ENCODE measurements around the gene CDH3. TPM values are rescaled to one million over a fixed set of nuclear protein-coding genes. Genes with fewer than 3 reads are reported as not detected.

Gene CDH3
- total and polyA plus RNA-seq, 2 of the 13 experiments (the other 11 are each of a cell fraction or from before 2014, with no cell fraction given), result 0.11 TPM; not detected in 1

DNA sequence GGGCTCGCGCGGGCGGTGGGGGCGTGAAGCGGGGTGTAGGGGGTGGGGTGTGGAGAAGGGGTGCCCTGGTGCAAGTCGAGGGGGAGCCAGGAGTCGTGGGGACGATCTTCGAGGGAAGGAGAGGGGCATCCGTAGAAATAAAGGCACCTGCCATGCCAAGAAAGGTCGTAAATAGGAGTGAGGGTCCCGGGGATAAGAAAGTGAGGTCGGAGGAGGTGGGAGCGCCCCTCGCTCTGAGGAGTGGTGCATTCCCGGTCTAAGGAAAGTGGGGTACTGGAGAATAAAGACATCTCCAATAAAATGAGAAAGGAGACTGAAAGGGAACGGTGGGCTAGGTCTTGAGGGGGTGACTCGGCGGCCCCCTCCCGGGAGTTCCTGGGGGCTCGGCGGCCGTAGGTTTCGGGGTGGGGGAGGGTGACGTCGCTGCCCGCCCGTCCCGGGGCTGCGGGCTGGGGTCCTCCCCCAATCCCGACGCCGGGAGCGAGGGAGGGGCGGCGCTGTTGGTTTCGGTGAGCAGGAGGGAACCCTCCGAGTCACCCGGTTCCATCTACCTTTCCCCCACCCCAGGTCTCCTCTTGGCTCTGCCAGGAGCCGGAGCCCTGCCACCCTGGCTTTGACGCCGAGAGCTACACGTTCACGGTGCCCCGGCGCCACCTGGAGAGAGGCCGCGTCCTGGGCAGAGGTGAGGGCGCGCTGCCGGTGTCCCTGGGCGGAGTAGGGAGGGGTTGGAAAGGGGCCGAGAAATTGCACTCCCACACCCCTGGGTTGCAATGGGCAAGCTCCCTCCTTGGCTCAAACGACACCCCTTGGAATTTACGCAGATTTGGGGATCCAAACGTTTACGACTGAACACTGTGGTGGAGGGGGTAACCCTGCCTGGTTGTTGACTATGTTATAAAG lies 92.9 kb downstream of the CDH3 start (continued):
- TF ChIP-seq, protein P1, sequence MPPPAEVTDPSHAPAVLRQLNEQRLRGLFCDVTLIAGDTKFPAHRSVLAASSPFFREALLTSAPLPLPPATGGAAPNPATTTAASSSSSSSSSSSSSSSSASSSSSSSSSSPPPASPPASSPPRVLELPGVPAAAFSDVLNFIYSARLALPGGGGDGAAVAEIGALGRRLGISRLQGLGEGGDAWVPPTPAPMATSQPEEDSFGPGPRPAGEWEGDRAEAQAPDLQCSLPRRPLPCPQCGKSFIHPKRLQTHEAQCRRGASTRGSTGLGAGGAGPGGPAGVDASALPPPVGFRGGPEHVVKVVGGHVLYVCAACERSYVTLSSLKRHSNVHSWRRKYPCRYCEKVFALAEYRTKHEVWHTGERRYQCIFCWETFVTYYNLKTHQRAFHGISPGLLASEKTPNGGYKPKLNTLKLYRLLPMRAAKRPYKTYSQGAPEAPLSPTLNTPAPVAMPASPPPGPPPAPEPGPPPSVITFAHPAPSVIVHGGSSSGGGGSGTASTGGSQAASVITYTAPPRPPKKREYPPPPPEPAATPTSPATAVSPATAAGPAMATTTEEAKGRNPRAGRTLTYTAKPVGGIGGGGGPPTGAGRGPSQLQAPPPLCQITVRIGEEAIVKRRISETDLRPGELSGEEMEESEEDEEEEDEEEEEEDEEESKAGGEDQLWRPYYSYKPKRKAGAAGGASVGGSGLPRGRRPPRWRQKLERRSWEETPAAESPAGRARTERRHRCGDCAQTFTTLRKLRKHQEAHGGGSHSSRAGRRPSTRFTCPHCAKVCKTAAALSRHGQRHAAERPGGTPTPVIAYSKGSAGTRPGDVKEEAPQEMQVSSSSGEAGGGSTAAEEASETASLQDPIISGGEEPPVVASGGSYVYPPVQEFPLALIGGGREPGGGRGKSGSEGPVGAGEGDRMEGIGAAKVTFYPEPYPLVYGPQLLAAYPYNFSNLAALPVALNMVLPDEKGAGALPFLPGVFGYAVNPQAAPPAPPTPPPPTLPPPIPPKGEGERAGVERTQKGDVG (CRISPR knock-in tag; IDR thresholded peaks at IDR 0.05; ENCODE audit: borderline replicate concordance), result no peak
- TF ChIP-seq, protein P2, sequence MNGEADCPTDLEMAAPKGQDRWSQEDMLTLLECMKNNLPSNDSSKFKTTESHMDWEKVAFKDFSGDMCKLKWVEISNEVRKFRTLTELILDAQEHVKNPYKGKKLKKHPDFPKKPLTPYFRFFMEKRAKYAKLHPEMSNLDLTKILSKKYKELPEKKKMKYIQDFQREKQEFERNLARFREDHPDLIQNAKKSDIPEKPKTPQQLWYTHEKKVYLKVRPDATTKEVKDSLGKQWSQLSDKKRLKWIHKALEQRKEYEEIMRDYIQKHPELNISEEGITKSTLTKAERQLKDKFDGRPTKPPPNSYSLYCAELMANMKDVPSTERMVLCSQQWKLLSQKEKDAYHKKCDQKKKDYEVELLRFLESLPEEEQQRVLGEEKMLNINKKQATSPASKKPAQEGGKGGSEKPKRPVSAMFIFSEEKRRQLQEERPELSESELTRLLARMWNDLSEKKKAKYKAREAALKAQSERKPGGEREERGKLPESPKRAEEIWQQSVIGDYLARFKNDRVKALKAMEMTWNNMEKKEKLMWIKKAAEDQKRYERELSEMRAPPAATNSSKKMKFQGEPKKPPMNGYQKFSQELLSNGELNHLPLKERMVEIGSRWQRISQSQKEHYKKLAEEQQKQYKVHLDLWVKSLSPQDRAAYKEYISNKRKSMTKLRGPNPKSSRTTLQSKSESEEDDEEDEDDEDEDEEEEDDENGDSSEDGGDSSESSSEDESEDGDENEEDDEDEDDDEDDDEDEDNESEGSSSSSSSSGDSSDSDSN (CRISPR knock-in tag; IDR thresholded peaks at IDR 0.05), result peak; percentile 59
- TF ChIP-seq ZNF720 (CRISPR knock-in tag; IDR thresholded peaks at IDR 0.05) (no peak), ZNF652 (CRISPR knock-in tag; IDR thresholded peaks at IDR 0.05; ENCODE audit: borderline replicate concordance, low read depth) (no peak), BHLHE40 (IDR thresholded peaks at IDR 0.05; ENCODE audit: low read length) (no peak), TBL1XR1 (IDR thresholded peaks at IDR 0.05; ENCODE audit: borderline replicate concordance, low read length, partially characterized antibody) (no peak)
- TF ChIP-seq, protein P3, sequence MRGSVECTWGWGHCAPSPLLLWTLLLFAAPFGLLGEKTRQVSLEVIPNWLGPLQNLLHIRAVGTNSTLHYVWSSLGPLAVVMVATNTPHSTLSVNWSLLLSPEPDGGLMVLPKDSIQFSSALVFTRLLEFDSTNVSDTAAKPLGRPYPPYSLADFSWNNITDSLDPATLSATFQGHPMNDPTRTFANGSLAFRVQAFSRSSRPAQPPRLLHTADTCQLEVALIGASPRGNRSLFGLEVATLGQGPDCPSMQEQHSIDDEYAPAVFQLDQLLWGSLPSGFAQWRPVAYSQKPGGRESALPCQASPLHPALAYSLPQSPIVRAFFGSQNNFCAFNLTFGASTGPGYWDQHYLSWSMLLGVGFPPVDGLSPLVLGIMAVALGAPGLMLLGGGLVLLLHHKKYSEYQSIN (CRISPR knock-in tag; IDR thresholded peaks at IDR 0.05; ENCODE audit: borderline replicate concordance), result no peak
- TF ChIP-seq, protein P4, sequence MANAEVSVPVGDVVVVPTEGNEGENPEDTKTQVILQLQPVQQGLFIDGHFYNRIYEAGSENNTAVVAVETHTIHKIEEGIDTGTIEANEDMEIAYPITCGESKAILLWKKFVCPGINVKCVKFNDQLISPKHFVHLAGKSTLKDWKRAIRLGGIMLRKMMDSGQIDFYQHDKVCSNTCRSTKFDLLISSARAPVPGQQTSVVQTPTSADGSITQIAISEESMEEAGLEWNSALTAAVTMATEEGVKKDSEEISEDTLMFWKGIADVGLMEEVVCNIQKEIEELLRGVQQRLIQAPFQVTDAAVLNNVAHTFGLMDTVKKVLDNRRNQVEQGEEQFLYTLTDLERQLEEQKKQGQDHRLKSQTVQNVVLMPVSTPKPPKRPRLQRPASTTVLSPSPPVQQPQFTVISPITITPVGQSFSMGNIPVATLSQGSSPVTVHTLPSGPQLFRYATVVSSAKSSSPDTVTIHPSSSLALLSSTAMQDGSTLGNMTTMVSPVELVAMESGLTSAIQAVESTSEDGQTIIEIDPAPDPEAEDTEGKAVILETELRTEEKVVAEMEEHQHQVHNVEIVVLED (CRISPR knock-in tag; IDR thresholded peaks at IDR 0.05; ENCODE audit: borderline replicate concordance), result no peak
- TF ChIP-seq, protein P5, sequence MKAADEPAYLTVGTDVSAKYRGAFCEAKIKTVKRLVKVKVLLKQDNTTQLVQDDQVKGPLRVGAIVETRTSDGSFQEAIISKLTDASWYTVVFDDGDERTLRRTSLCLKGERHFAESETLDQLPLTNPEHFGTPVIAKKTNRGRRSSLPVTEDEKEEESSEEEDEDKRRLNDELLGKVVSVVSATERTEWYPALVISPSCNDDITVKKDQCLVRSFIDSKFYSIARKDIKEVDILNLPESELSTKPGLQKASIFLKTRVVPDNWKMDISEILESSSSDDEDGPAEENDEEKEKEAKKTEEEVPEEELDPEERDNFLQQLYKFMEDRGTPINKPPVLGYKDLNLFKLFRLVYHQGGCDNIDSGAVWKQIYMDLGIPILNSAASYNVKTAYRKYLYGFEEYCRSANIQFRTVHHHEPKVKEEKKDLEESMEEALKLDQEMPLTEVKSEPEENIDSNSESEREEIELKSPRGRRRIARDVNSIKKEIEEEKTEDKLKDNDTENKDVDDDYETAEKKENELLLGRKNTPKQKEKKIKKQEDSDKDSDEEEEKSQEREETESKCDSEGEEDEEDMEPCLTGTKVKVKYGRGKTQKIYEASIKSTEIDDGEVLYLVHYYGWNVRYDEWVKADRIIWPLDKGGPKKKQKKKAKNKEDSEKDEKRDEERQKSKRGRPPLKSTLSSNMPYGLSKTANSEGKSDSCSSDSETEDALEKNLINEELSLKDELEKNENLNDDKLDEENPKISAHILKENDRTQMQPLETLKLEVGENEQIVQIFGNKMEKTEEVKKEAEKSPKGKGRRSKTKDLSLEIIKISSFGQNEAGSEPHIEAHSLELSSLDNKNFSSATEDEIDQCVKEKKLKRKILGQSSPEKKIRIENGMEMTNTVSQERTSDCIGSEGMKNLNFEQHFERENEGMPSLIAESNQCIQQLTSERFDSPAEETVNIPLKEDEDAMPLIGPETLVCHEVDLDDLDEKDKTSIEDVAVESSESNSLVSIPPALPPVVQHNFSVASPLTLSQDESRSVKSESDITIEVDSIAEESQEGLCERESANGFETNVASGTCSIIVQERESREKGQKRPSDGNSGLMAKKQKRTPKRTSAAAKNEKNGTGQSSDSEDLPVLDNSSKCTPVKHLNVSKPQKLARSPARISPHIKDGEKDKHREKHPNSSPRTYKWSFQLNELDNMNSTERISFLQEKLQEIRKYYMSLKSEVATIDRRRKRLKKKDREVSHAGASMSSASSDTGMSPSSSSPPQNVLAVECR (CRISPR knock-in tag; IDR thresholded peaks at IDR 0.05; ENCODE audit: borderline replicate concordance), result peak; percentile 45; the same call in 1 of the 2 replicates
- TF ChIP-seq, protein P6, sequence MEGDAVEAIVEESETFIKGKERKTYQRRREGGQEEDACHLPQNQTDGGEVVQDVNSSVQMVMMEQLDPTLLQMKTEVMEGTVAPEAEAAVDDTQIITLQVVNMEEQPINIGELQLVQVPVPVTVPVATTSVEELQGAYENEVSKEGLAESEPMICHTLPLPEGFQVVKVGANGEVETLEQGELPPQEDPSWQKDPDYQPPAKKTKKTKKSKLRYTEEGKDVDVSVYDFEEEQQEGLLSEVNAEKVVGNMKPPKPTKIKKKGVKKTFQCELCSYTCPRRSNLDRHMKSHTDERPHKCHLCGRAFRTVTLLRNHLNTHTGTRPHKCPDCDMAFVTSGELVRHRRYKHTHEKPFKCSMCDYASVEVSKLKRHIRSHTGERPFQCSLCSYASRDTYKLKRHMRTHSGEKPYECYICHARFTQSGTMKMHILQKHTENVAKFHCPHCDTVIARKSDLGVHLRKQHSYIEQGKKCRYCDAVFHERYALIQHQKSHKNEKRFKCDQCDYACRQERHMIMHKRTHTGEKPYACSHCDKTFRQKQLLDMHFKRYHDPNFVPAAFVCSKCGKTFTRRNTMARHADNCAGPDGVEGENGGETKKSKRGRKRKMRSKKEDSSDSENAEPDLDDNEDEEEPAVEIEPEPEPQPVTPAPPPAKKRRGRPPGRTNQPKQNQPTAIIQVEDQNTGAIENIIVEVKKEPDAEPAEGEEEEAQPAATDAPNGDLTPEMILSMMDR (CRISPR knock-in tag; IDR thresholded peaks at IDR 0.05), result peak; percentile 84
